Measurements from ENCODE around the gene FUT9.
A peak's percentile ranks its signal among the peaks of the same experiment; 100 is the strongest.

FUT9 gene

DNA sequence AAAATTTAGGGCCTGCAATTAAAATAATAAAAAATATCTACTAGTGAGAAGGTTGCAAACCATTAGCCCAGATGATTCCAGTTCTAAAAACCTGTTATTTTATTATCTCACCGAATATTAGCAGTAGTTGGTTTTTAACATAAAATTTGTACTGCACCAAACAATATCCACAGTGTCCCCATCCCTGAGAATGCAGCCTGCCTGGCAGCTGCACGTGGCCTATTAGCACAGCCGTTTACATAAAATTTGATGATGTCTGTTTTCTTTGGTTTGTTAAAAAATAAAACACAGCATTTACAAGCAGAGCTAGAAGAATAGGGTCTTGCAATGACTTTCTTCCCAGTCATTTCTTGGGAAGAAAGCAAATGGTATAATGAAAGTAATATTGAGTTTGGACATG is 58.2 kb downstream of the FUT9 start:
- DNase-seq: no peak

DNA sequence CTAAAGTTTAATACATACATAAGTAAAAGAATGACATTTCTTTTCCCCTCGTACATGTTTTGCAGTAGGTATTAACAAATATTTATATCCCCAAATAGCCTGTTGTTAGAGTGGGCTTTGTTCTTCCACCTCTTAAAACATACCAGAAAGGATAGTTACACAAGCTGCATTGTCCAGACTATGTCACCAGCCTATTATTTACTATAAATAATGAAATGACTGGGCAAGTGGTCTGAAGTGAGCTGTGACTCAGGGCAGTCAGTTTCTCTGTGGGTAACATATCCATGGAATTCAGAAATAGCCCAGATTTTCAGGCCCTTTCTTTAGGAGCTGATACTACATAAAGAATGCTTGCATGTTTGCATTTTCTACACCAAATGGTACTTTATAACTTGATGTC is 60.1 kb downstream of the FUT9 start:
- DNase-seq: no peak

DNA sequence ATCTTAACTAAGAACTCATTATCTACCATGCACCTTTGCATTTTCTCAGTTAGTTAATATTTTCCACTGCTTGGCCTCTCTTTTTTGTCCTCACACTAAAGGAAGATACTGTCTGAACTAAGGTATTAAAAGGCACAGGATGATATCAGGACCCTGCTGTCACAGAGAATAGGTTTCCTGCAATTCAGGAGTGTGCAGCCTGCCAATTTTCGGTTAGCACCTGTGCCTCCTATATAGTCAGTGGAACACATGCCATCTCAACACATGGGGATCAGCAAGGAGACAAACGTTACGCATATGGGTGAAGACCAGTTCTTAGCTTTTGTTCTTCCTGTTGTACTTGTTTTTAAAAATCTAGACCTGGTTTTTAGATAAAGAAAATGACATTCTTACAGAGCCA is 71.0 kb downstream of the FUT9 start:
- DNase-seq: no peak

DNA sequence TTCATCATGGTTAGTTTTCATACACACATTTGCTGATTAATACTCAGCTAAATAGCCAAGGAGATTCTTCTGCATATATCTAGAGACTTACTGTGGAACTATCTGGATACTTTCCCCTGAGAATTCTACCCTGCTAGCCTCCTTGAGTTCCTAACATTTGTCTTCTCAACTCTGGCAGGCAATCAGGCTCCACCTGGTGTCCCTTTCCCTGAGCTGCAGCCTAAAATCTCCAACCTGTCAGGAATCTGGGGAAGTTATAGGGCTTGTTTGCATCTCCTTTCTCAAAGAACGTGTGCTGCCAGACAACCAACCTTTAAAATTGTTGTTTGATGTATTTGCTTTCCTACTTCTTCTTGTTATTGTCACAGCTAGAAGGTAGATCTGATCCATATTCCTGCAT is 73.4 kb downstream of the FUT9 start:
- DNase-seq: no peak

DNA sequence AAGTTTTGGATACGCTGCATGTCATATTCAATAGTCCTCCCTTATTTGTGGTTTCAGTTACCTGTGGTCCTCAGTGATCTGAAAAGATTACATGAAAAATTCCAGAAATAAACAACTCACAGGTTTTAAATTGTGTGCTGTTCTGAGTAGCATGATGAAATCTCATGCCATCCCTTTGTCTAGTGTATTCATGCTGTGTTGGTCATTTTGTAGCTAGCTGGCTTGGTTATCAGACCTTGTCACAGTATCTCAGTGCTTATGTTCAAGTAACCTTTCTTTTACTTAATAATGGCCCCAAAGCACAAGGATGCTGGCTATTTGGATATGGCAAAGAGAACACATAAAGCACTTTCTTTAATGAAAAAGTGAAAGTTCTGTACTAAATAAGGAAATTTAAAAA is 78.3 kb downstream of the FUT9 start:
- DNase-seq: no peak

DNA sequence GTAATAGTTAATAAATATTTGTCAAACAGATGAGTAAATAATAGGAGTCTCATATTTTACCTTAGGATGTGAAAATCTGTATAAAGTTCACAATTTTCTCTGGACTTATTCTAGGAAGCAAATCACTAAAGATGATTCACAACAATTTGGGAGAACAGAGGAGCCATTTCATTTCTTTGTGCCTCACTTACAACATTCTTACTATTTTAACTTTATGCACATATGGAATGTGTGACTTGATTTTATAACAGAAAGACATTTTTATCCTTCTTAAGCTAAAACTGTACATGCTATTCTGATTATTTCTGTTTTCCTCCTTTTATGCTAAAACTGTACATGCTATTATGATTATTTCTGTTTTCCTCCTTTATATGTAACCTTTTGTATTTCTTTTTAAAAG is 83.3 kb downstream of the FUT9 start:
- DNase-seq: no peak

DNA sequence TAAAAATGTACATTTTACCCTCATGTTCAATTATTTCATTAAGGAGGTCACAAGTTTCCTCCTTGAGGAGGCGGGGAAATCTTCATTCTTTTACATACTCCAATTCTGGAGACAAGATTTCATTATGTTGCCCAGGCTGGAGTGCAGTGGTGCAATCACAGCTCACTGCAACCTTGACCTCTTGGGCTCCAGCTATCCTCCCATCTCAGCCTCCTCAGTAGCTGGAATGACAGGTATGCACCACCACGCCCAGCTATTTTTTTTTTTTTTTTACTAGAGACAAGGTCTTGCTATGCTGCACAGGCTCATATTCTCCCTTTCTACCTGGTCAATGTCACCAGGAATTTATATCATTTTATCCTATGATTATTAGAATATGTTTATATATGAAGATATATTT is 85.8 kb downstream of the FUT9 start:
- DNase-seq: no peak

DNA sequence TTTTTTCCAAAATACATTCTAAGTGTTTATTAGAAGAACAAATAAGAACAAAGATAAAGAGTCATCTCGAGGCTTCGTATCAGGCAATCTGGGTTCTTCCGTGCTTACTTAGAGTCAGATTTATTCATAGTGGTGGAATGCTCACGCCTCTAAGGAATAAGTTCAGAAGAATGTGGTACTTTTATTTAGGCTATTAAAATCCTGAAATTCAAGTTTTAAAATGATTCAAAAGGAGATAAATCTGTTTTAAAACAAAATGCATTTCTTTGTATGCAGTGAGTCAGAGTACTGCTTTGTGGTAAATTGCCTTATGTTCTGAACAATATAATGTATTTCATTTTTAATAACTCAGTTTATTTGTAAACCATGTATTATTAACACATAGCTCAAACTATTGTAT is 89.1 kb downstream of the FUT9 start:
- DNase-seq: no peak

DNA sequence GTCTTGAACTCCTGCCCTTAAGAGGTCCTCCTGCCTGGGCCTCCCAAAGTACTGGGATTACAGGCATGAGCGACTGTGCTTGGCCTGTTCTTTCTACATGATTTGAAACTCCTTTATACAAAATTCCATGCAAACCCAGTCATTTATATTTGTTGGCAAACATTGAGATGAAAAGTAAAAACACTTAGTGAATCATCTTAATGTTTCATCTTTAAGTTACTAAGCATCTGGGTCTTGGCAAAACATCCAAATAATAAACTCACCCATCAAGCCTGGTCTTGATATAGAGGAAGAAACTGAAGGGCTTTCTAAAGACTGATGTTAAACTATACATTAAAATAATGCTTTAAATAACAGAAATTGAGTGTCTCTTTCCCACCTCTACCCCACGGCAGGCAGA is 95.1 kb downstream of the FUT9 start:
- no peak for DNase-seq

DNA sequence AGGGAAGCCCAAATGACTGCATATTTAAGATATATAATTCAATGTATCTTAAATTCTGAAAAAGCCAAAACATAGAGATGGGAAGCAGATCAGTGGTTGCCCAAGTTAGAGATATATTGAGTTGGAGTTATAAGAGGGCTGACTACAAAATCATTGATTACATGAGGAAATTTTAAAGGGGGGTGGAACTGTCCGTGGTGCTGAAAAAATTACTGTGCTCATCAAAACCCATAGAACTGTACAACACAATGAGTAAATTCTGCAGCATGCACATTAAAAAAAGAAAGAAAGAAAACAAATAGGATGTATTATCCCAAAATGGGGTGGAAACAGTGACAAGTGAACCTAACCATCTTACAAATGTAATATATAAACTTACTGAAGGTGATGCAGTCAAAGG is 100.9 kb downstream of the FUT9 start:
- no peak for DNase-seq

DNA sequence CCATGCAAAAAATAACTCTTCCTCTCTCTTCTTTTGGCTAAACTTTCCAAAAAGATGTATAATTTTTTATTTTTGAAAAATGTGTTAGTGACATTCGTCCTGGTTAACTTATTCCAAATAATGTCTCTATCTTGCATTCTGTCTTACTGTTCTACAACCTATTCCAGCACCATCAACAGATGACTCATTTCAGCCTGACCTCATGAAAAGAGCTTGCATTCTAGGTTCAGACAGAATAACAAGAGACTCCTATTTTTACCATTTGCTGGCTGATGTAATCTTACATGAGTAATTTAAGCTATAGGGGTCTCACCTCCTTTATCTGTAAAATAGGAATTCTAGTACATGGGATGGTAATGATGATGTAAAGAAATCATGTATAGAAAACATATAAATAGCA is 109.0 kb downstream of the FUT9 start:
- no peak for DNase-seq

DNA sequence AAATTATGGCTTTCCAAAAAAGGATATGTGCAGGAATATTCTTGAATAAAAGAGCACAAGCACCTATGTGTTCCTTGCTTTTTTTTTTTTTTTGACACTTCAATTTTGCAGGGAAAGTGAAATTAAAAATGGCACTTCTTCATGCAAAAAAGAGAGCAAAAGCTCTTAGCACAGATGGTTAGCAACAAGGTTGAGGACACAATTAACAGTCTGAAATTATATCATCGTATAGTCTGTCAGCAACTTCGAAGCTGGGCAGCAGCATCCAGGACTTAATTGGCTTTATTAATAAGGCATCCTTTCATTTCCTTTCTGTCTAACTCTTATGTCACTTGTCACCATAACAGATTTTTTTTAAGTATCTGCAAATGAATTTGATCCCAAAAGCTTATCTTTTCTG is 122.6 kb downstream of the FUT9 start:
- no peak for DNase-seq

DNA sequence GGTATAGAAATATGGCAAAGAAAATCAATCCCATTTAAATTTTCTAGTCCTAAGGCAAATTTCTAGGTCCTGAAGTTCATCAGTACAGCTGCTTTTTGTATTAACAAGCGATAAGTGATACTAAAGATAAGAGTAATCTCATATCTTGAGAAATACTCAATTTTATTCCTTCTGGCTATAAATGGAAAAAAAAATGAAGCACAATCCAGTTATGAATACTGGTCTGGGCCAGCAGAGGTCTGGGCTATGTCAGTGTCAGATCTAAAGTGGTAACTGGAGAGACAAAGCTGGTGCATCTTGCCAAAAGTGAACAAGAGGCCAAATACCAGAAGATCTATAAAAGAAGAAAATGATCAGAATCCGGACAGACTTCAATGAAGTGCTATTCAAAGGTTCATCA is 126.4 kb downstream of the FUT9 start:
- DNase-seq: no peak

DNA sequence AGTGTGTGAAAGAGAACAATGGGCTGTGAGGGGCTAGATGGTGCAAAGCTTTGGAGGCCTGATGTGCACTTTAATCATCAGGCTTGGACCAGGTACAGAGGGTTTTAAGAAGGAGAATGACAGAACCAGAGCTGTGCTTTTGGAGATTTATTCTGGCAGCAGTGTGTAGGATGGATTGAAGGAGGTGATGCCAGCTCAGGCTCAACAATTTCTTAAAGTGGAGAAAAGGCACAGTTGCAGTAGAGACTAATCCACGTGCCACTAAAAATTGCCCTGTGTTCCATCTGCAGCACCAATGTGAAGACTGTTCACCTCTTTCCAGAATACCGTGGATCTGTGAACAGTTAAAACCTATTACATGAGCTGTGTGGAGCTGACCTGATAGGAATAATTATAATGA is 134.7 kb downstream of the FUT9 start:
- DNase-seq: no peak

DNA sequence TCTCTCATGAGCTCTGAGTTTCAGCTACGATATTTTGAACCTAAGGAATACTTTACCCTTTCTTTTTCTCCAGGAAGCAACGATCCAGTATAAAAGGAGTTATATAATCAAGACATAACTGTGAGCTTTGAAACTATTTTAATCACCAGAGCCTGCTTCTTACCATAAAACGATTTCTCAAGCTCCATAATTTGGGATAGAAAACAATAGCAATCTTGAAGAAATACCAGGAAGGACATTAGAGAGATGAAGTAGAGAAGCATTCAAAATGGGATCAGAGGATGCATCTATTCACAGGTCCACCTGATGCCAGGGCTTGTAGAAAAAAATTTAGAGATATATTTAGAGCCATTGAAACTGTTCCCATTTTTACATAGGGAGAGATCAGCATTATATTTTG is 135.9 kb downstream of the FUT9 start:
- DNase-seq: no peak

DNA sequence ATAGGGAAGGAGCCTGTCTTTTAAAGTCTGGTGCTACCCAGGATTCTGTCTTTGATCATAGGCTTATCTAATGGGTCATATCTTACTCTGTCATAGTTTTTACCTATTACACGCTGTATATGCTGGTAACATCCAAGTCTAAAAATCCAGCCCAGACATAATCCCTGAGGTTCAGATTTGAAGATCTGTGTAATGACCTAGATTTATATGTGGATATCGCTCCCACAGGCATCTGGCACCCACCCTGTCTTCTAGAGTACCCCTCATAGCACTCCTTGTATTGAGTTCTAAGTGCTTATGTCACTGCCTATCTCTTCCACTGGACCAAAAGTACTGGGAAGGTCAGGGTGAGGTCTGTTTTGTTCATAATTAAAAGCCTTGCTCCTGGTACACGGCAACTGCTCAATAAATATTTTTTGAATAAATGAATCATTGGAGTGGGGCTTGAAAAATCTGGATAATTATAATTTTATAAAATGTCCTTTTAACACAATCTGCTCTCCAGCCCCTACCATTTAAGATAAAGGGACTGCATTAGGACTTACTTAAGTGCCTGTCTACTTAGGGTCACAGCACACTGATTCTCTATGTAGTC is 136.4 kb downstream of the FUT9 start:
- DNase-seq: no peak

DNA sequence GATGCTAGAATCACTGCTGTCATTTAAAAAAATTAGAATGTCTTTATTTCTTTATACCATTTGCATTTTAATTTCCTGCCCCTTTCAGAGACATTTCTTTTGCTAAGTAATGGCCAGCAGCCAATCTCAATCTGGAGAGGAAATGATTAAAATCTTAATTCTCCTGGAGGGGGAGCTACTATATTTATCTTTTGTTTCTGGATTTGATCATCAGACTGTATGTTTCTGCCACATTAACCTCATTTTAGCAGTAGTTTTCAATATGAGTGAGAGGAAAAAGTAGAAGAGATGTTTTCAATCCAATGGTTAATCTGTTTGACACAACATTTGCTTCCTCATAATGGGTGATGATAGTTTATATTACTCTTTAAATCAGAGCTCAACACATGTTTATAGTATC is 138.0 kb downstream of the FUT9 start:
- no peak for DNase-seq

DNA sequence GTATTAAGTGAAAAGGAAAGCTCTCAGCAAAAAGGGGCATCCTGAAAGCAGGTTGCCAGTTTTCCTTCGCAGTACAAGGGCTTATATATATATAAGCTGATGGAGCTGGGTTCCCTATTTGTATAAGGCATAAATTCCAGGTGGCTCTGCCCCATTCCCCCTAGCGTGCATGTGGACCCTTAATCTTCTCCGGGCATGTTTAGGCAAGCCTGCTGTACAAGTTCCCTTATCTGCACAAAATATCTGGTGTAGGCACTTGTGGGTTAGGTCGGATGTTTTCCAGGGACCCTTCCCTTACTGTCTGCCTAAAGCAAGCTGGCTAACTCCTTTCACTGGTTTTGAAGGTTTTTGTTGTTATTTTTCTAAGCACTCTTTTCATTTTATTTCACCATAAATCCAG is 140.7 kb downstream of the FUT9 start:
- no peak for DNase-seq

DNA sequence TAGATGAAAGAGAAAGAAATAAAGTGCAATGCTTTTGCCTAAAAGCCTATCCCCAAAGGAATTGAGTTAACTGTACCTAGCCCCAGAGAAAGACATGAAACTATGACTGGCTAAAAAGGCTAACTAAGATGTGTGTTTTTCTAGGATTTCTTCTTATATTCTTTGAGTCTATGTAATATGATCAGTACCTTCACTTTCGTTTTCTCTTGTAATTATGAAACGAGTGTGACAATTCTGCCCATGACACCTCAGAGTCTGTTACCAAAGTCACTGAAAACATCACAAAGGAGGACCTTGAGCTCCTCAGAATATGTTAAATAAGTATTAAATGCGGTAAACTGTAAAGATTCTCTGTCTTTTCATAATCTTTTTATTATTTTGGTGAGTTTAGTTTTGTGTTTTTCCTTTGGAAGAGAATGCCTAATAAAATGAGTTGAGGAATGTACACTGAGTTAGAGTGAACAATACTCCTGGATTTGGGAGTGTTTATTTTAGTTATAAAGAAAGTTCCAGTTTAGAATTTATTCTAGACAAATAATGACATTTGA is 141.3 kb downstream of the FUT9 start:
- peak; percentile 15 for DNase-seq

DNA sequence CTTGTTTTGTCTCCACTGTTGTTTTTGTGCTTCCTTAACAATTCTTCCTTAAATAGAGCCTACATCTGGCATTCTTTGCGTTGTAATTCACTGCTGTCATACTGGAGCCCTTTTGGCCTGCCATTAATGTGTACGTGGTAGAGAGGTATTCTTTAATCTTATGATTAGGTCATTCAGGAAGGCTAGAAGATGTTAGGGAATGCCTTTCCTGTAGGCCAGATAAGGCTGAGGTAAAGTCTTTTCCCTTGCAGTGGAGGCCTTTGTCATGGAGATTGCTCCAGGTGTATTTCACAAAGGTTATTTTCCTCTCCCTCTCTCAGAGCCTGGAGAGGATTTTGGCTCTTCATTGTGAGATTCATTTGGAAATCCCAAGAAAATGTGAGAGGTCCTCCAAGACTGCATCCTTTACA is 146.9 kb downstream of the FUT9 start:
- DNase-seq: no peak

DNA sequence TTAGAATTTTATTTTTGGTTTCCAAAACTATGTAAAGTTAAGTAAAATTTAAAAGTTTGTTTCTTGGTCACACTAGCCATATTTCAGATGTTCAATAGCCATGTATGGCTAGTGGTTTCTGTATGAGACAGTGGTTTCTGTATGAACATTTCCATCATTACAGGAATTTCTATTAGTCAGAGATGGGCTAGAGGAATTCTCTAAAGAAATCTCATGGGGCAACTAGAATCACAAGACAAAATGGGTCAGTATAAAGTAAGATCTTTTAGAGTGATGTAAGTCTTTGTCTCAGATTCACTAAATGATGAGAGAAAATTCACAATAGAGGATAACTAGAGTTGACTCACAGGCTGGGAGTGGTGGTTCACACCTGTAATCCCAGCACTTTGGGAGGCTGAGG is 149.0 kb downstream of the FUT9 start:
- no peak for DNase-seq

DNA sequence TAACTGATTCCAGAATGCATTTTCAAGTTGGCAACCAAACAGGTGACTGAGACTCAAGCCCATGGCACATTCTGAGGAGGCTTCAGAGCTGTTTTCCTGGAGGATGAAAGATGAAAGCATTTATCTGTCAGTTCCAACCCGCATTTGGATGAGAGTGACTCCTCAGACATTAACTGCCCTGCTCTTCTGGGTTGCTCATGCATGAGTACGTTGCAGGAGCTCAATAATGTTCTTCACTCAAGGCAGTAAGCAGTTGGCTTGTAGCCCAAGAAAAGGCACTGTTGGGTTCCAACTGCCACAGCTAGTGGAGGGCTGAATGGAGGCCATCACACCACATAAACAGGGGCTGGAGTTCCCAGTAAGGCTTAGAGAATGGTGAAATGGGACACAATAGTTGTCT is 155.3 kb downstream of the FUT9 start:
- no peak for DNase-seq

DNA sequence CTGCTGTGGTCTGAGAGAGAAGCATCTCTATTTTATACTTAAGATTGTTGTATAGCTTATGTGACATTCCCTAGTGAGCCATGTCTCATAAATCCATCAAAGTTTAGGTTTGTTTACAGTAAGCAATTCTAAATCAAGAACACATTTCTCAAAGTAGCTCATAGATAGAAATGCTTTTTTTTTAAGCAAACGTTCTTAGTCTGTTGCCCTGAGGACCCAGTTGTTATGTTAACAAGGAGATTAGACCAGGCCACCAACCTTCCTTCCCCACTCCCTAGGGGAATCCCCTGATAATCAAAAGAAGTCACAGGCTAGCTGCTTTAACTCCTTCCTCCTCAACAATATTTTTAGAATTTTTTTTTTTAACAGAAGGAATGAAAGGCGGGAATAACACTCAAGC is 169.0 kb downstream of the FUT9 start:
- no peak for DNase-seq

DNA sequence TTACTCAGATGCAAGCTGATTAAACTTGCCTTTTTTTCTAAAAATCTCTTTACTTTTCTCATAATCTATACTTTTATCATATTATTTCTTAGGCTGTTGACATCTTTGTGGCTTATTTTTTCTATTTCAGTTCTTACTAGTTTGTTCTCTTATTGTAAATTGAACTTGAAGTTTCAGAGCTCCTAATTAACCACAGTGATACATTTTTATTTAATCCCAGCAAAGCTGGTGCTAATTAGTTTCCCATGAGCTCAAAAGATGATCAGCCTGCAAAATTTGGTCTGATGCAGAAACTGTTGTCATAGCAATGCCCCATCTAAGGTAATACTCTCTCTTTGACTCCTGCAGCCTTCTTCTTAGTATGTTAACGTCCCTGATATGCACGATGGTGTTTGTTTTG is 170.3 kb downstream of the FUT9 start:
- DNase-seq: no peak

DNA sequence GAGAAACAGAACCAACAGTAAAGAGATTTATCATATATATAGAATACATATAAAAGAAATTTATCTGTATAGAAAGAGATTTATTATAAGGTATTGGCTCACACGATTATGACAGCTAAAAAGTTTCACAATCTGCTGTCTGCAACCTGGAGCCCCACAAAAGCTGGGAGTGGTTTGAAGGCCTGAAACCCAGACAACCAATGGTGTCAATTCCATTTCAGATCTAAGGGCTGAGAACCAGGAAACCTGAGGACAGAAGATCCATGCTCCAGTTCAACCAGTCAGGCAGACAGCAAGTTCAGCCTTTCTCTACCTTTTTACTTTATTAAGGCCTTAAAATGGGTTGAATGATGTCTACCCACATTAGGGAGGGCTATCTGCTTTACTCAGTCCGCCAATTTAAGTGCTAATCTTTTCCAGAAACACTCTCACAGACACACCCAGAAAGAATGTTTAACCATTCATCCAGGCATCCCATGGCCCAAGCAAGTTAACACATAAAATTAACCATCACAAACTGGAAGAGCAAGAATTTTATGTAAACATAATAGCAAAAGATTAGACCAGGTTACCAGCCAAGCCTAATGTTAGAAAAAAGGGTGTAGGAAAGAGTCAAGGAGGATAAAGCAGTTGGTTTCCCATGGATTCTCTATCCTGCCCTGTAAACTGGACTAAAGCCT is 170.9 kb downstream of the FUT9 start:
- DNase-seq: no peak

Measured in CD4-positive, alpha-beta T cell treated with Interleukin-10 for 1 hour (primary cell).